Suppressor macrophage (primary cell): Measurements from ENCODE around the gene TMEM186.
"Not testable (repeated sequence)": the region's sequence is repeated elsewhere in the genome, so short reads cannot be mapped to it uniquely, and the experiment has no call there.

Source experiments
- DNase-seq, 4 experiments: peaks; one replicate each; pipeline ENCODE4 v3.0.0-alpha.2; 2020 to 2022
- total RNA-seq, 17 experiments: gene quantifications; one replicate each; lab custom pipeline; 2026; ENCODE audit warnings: mixed read lengths in 6 of 17, inconsistent platforms in 3 of 17; lab: John Stamatoyannopoulos, UW

Gene TMEM186
- 0.79 to 7.2 (median 3.6) reads per million in 17 experiments for total RNA-seq

GRCh38 chr16:8797364-8798173 lies at the start of gene TMEM186, which contains the start of gene PMM2:
Gene TMEM186 (minus strand): TSS chr16:8797639. CDS start chr16:8797614, 25 bp downstream.
Gene PMM2 (plus strand): TSS chr16:8797839. CDS start chr16:8797883, 44 bp downstream.
- peak; percentile 97 to 99 (median 98) for DNase-seq

GRCh38 chr16:8847145-8847544 lies 49.7 kb upstream of the TMEM186 start:
- DNase-seq, result no peak

GRCh38 chr16:8846401-8846932 lies 49.0 kb upstream of the TMEM186 start:
- no peak for DNase-seq

GRCh38 chr16:8845699-8846298 lies 48.4 kb upstream of the TMEM186 start:
- DNase-seq, result no peak

- not testable (repeated sequence) for DNase-seq
Observed at GRCh38 chr16:8843296-8843695, 45.9 kb upstream of the TMEM186 start.

GRCh38 chr16:8842016-8842415 lies 44.6 kb upstream of the TMEM186 start:
- DNase-seq, result not testable (repeated sequence)

- DNase-seq, result not testable (repeated sequence)
Observed at GRCh38 chr16:8837594-8837993, 40.2 kb upstream of the TMEM186 start.

- DNase-seq, result not testable (repeated sequence)
Observed at GRCh38 chr16:8836797-8837196, 39.4 kb upstream of the TMEM186 start.

GRCh38 chr16:8832717-8833105 lies 35.3 kb upstream of the TMEM186 start:
- peak in 1 of 4 experiments; percentile 15 for DNase-seq

GRCh38 chr16:8831871-8832716 lies 34.7 kb upstream of the TMEM186 start:
- no peak for DNase-seq

GRCh38 chr16:8831450-8831849 lies 34.0 kb upstream of the TMEM186 start:
- DNase-seq, result no peak

GRCh38 chr16:8828541-8829165 lies 31.2 kb upstream of the TMEM186 start:
- DNase-seq, result no peak

GRCh38 chr16:8826278-8826879 lies 28.9 kb upstream of the TMEM186 start:
- no peak for DNase-seq

- no peak for DNase-seq
Observed at GRCh38 chr16:8822403-8822802, 25.0 kb upstream of the TMEM186 start.

- DNase-seq, result no peak
Observed at GRCh38 chr16:8819411-8820034, 22.1 kb upstream of the TMEM186 start.

GRCh38 chr16:8818504-8819270 lies 21.2 kb upstream of the TMEM186 start:
- DNase-seq, result peak in 3 of 4 experiments; percentile 8 to 35 (median 9)

- peak in 2 of 4 experiments; percentile 9 to 20 for DNase-seq
Observed at GRCh38 chr16:8816967-8817655, 19.7 kb upstream of the TMEM186 start.

GRCh38 chr16:8814095-8814806 lies 16.8 kb upstream of the TMEM186 start:
- no peak for DNase-seq
